Stimulated activated CD4-positive, alpha-beta T cell treated with anti-CD3 and anti-CD28 coated beads, TNF-alpha, amount 100 ng/mL, for 24 hours (primary cell): Measurements from ENCODE around the gene MYO1D.

ENCODE experiments used
- DNase-seq, 3 experiments: peaks; one replicate each; pipeline ENCODE4 v3.0.0-alpha.2; 2020; ENCODE audit warnings: low read depth in 3 of 3

The MYO1D gene

GRCh38 chr17:32625971-32626370, 251.0 kb downstream of the MYO1D start:
- DNase-seq = no peak

GRCh38 chr17:32623196-32623595, 253.7 kb downstream of the MYO1D start:
- DNase-seq = no peak

- no peak for DNase-seq
Measured at GRCh38 chr17:32622540-32622939, 254.4 kb downstream of the MYO1D start.

GRCh38 chr17:32621612-32622312, 255.2 kb downstream of the MYO1D start:
- no peak for DNase-seq

- DNase-seq = no peak
Measured at GRCh38 chr17:32615326-32615725, 261.6 kb downstream of the MYO1D start.

- no peak for DNase-seq
Measured at GRCh38 chr17:32610943-32611342, 266.0 kb downstream of the MYO1D start.

GRCh38 chr17:32609884-32610650, 266.9 kb downstream of the MYO1D start:
- no peak for DNase-seq

- peak; percentile 33 to 65 (median 41) for DNase-seq
Measured at GRCh38 chr17:32609085-32609484, 267.8 kb downstream of the MYO1D start.

- DNase-seq = no peak
Measured at GRCh38 chr17:32608267-32608666, 268.7 kb downstream of the MYO1D start.

- no peak for DNase-seq
Measured at GRCh38 chr17:32604966-32605365, 272.0 kb downstream of the MYO1D start.

GRCh38 chr17:32602396-32602795, 274.5 kb downstream of the MYO1D start:
- no peak for DNase-seq

- DNase-seq = no peak
Measured at GRCh38 chr17:32601866-32602265, 275.1 kb downstream of the MYO1D start.

- DNase-seq = no peak
Measured at GRCh38 chr17:32596628-32597027, 280.3 kb downstream of the MYO1D start.

- no peak for DNase-seq
Measured at GRCh38 chr17:32596206-32596605, 280.7 kb downstream of the MYO1D start.

GRCh38 chr17:32593003-32593402, 283.9 kb downstream of the MYO1D start:
- no peak for DNase-seq

- no peak for DNase-seq
Measured at GRCh38 chr17:32591405-32591804, 285.5 kb downstream of the MYO1D start.

GRCh38 chr17:32590974-32591373, 285.9 kb downstream of the MYO1D start:
- no peak for DNase-seq

- no peak for DNase-seq
Measured at GRCh38 chr17:32588982-32589381, 287.9 kb downstream of the MYO1D start.

- no peak for DNase-seq
Measured at GRCh38 chr17:32588135-32588534, 288.8 kb downstream of the MYO1D start.

- no peak for DNase-seq
Measured at GRCh38 chr17:32586666-32587065, 290.3 kb downstream of the MYO1D start.

GRCh38 chr17:32584792-32585191, 292.1 kb downstream of the MYO1D start:
- DNase-seq = no peak

GRCh38 chr17:32583053-32583452, 293.9 kb downstream of the MYO1D start:
- DNase-seq = no peak

GRCh38 chr17:32575852-32576251, 301.1 kb downstream of the MYO1D start:
- DNase-seq = no peak

- no peak for DNase-seq
Measured at GRCh38 chr17:32570081-32570396, 306.9 kb downstream of the MYO1D start.
